GM23338 (cell line): ENCODE measurements around the gene SMAD3. TPM values are rescaled to one million over a fixed set of nuclear protein-coding genes. Genes with fewer than 3 reads are reported as not detected.

Experiments used
- ATAC-seq: fragments of 200-7000 bp; cut with Tn5 transposase; 3 replicates; pipeline ENCODE4 v1.9.1; 2020
- DNase-seq: peaks from one replicate; pipeline ENCODE4 v3.0.0-alpha.2; 2015; ENCODE audit warnings: low spot score
- H2AFZ ChIP-seq: fragments of 200-600 bp; sonication (generic); 2 replicates; pipeline ENCODE4 v1.8.0; 2016; ENCODE audit warnings: antibody characterized with exemption, mild to moderate bottlenecking, moderate library complexity
- H3F3A ChIP-seq: fragments of 200-600 bp; sonication (generic); replicated peaks from 2 replicates; pipeline ENCODE4 v1.8.0; 2017; ENCODE audit warnings: antibody characterized with exemption, mixed run types, low read depth
- H3K27ac ChIP-seq: fragments of 200-600 bp; sonication (generic); 2 replicates; pipeline ENCODE4 v1.6.1; 2016; ENCODE audit warnings: low read depth
- H3K27me3 ChIP-seq: fragments of 200-600 bp; sonication (generic); 2 replicates; pipeline ENCODE4 v1.8.0; 2016; ENCODE audit warnings: mild to moderate bottlenecking, mixed run types, moderate library complexity; ENCODE audit not compliant: insufficient read depth
- H3K36me3 ChIP-seq: fragments of 200-600 bp; sonication (generic); 2 replicates; pipeline ENCODE4 v1.8.0; 2016; ENCODE audit warnings: mild to moderate bottlenecking; ENCODE audit not compliant: insufficient read depth
- H3K4me1 ChIP-seq: fragments of 200-600 bp; sonication (generic); 2 replicates; pipeline ENCODE4 v1.8.0; 2016; ENCODE audit warnings: mild to moderate bottlenecking, moderate library complexity; ENCODE audit not compliant: insufficient read depth
- H3K4me2 ChIP-seq: fragments of 200-600 bp; sonication (generic); 2 replicates; pipeline ENCODE4 v1.7.1; 2017; ENCODE audit warnings: mixed run types
- H3K4me3 ChIP-seq: fragments of 200-600 bp; sonication (generic); 2 replicates; pipeline ENCODE4 v1.6.1; 2016; ENCODE audit warnings: mixed run types
- H3K79me2 ChIP-seq: fragments of 200-600 bp; sonication (generic); replicated peaks from 2 replicates; pipeline ENCODE4 v1.8.0; 2017; ENCODE audit warnings: mild to moderate bottlenecking; ENCODE audit not compliant: insufficient read depth
- H3K9me2 ChIP-seq: fragments of 200-600 bp; sonication (generic); 2 replicates; pipeline ENCODE4 v1.8.0; 2017; ENCODE audit not compliant: insufficient read depth
- H4K20me1 ChIP-seq: fragments of 200-600 bp; sonication (generic); replicated peaks from 2 replicates; pipeline ENCODE4 v1.8.0; 2017; ENCODE audit warnings: mild to moderate bottlenecking; ENCODE audit not compliant: insufficient read depth
- H3K27ac Mint-ChIP-seq: 2 replicates; pipeline ENCODE4 v1.8.0; 2020; ENCODE audit warnings: inconsistent platforms, mild to moderate bottlenecking, moderate library complexity, mixed read lengths
- H3K27me3 Mint-ChIP-seq: 3 replicates; pipeline ENCODE4 v1.8.0; 2022; ENCODE audit warnings: low read depth, mild to moderate bottlenecking, moderate library complexity, mixed read lengths, inconsistent platforms; ENCODE audit not compliant: insufficient read depth, poor library complexity
- H3K36me3 Mint-ChIP-seq: 3 replicates; pipeline ENCODE4 v1.8.0; 2021; ENCODE audit warnings: low read depth, mild to moderate bottlenecking, inconsistent platforms, moderate library complexity, mixed read lengths
- H3K4me1 Mint-ChIP-seq: 3 replicates; pipeline ENCODE4 v1.8.0; 2020; ENCODE audit warnings: mild to moderate bottlenecking, inconsistent platforms, mixed read lengths
- H3K4me3 Mint-ChIP-seq: 3 replicates; pipeline ENCODE4 v1.8.0; 2021; ENCODE audit warnings: moderate library complexity, mild to moderate bottlenecking, inconsistent platforms, mixed read lengths
- H3K9me3 Mint-ChIP-seq: 3 replicates; pipeline ENCODE4 v1.8.0; 2020; ENCODE audit warnings: moderate library complexity, mild to moderate bottlenecking, inconsistent platforms, mixed read lengths
- CREB1 ChIP-seq: fragments of 250-450 bp; sonication (Bioruptor Pico); IDR thresholded peaks from 2 replicates; pipeline ENCODE4 v1.5.0; 2020; ENCODE audit warnings: low read depth, mild to moderate bottlenecking, moderate library complexity
- EZH2 ChIP-seq: fragments of 200-600 bp; sonication (generic); IDR thresholded peaks from one replicate; pipeline ENCODE4 v1.8.0; 2017; ENCODE audit warnings: antibody characterized with exemption, mild to moderate bottlenecking, low read depth; ENCODE audit not compliant: unreplicated experiment
- EZH2phosphoT487 ChIP-seq: fragments of 200-600 bp; sonication (generic); IDR thresholded peaks from one replicate; pipeline ENCODE4 v1.8.1; 2018; ENCODE audit warnings: antibody characterized with exemption; ENCODE audit not compliant: unreplicated experiment
- JUNB ChIP-seq: IDR thresholded peaks from one replicate; pipeline ENCODE4 v1.6.1; 2016; ENCODE audit warnings: antibody characterized with exemption; ENCODE audit not compliant: unreplicated experiment
- NANOG ChIP-seq: IDR thresholded peaks from 2 replicates; pipeline ENCODE4 v1.6.1; 2016; ENCODE audit warnings: antibody characterized with exemption, borderline replicate concordance
- POLR2AphosphoS5 ChIP-seq: IDR thresholded peaks from 2 replicates; pipeline ENCODE4 v1.6.1; 2016; ENCODE audit warnings: antibody characterized with exemption, low read depth
- STAT1 ChIP-seq: IDR thresholded peaks from one replicate; pipeline ENCODE4 v1.6.1; 2016; ENCODE audit warnings: antibody characterized with exemption; ENCODE audit not compliant: unreplicated experiment
- ZNF114 ChIP-seq: fragments of 250-450 bp; sonication (Bioruptor Pico); IDR thresholded peaks from 2 replicates; pipeline ENCODE4 v1.5.0; 2020; ENCODE audit warnings: mild to moderate bottlenecking, moderate library complexity
- ZNF331 ChIP-seq: fragments of 250-450 bp; sonication (Bioruptor Pico); IDR thresholded peaks from 2 replicates; pipeline ENCODE4 v1.5.0; 2020; ENCODE audit warnings: low read depth, mild to moderate bottlenecking, moderate library complexity
- polyA plus RNA-seq: library from polyadenylated mRNA; unstranded; fragments of >200 nt; fragmentation: Nextera tagmentation; extraction: Ambion mirVana; gene quantifications from 2 replicates; pipeline ENCODE4 v1.2.1, GENCODE V29; 2016
- total RNA-seq: library from RNA; depleted of rRNA; stranded (reverse); fragments of >200 nt; shearing (Covaris generic); gene quantifications from 2 replicates; pipeline ENCODE4 v1.2.3, GENCODE V29; 2014
- TF ChIP-seq, protein P1 (sequence below): IDR thresholded peaks from 2 replicates; pipeline ENCODE4 v1.6.1; 2016; ENCODE audit warnings: antibody characterized with exemption
- TF ChIP-seq, protein P2 (sequence below): IDR thresholded peaks from one replicate; pipeline ENCODE4 v1.6.1; 2018; ENCODE audit warnings: antibody characterized with exemption; ENCODE audit not compliant: unreplicated experiment
- TF ChIP-seq, protein P3 (sequence below): fragments of 250-450 bp; sonication (Bioruptor Pico); IDR thresholded peaks from 2 replicates; pipeline ENCODE4 v1.5.0; 2020; ENCODE audit warnings: mild to moderate bottlenecking, moderate library complexity
- TF ChIP-seq, protein P4 (sequence below), 2 experiments: fragments of 200-600 bp in 1 of 2; sonication (generic) in 1 of 2; conservative IDR thresholded peaks; 2 replicates each; pipeline versions ENCODE4 v1.5.1 to v1.6.1; 2016 to 2017; ENCODE audit warnings: antibody characterized with exemption in 2 of 2, low read depth in 2 of 2, mild to moderate bottlenecking in 2 of 2, moderate library complexity in 1 of 2

SMAD3 gene
- total and polyA plus RNA-seq, 2 experiments from 2014 or later, result 4.9 to 11.6 TPM

DNA sequence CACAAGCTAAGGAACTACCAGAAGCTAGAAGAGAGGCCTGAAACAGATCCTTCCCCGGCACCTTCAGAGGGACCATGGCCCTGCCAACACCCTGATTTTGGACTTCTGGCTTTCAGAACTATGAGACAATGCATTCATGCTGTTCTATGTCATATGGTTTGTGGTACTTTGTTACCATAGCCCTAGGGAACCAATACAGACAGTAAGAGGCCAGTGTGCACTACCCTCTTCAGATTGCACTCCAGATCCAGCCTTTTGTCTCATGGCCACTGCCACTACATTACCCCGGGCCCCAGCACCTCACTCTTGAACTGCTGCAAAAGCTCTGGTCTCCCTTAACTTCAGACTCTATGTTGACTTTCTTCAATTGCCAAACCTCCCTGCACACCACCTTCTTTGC is 165.1 kb downstream of the SMAD3 start (continued):
- TF ChIP-seq STAT1 (no peak), EZH2phosphoT487 (no peak), JUNB (no peak)

DNA sequence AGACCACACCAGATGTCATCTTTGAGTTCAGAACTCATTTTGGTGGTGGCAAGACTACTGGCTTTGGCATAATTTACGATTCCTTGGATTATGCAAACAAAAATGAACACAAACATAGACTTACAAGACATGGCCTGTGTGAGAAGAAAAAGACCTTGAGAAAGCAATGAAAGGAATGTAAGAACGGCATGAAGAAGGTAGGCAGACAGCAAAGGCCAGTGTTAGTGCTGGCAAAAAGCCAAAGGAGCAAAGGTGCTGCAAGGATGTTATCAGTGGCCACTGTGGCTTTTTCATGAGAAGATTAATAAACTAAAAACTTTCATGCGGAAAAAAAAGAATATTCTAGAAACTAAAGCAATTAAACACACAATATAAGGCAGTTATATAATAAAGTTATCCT is 167.2 kb downstream of the SMAD3 start:
- Histone ChIP-seq H3K36me3 (peaks cover 7% of the 10 kb centered on the region), H3K79me2 (peaks cover 17% of the 10 kb centered on the region), H3K27me3 (no peaks in the 10 kb centered on the region), H3K4me1 (no peaks in the 10 kb centered on the region), H3F3A (no peaks in the 10 kb centered on the region), H3K9me2 (no peaks in the 10 kb centered on the region), H3K4me2 (no peak overlapping the region), H4K20me1 (no peaks in the 10 kb centered on the region; the same call in 1 of the 2 replicates), H3K4me3 (no peak overlapping the region), H3K27ac (no peak overlapping the region), H2AFZ (no peak overlapping the region)
- no peak for TF ChIP-seq NANOG
- TF ChIP-seq POLR2AphosphoS5, result no peak
- TF ChIP-seq, protein P1, sequence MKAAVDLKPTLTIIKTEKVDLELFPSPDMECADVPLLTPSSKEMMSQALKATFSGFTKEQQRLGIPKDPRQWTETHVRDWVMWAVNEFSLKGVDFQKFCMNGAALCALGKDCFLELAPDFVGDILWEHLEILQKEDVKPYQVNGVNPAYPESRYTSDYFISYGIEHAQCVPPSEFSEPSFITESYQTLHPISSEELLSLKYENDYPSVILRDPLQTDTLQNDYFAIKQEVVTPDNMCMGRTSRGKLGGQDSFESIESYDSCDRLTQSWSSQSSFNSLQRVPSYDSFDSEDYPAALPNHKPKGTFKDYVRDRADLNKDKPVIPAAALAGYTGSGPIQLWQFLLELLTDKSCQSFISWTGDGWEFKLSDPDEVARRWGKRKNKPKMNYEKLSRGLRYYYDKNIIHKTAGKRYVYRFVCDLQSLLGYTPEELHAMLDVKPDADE, result no peak
- no peak for TF ChIP-seq EZH2
- TF ChIP-seq JUNB, result no peak
- no peak for TF ChIP-seq ZNF114 (CRISPR knock-in tag)
- no peak for TF ChIP-seq STAT1
- TF ChIP-seq, protein P2, sequence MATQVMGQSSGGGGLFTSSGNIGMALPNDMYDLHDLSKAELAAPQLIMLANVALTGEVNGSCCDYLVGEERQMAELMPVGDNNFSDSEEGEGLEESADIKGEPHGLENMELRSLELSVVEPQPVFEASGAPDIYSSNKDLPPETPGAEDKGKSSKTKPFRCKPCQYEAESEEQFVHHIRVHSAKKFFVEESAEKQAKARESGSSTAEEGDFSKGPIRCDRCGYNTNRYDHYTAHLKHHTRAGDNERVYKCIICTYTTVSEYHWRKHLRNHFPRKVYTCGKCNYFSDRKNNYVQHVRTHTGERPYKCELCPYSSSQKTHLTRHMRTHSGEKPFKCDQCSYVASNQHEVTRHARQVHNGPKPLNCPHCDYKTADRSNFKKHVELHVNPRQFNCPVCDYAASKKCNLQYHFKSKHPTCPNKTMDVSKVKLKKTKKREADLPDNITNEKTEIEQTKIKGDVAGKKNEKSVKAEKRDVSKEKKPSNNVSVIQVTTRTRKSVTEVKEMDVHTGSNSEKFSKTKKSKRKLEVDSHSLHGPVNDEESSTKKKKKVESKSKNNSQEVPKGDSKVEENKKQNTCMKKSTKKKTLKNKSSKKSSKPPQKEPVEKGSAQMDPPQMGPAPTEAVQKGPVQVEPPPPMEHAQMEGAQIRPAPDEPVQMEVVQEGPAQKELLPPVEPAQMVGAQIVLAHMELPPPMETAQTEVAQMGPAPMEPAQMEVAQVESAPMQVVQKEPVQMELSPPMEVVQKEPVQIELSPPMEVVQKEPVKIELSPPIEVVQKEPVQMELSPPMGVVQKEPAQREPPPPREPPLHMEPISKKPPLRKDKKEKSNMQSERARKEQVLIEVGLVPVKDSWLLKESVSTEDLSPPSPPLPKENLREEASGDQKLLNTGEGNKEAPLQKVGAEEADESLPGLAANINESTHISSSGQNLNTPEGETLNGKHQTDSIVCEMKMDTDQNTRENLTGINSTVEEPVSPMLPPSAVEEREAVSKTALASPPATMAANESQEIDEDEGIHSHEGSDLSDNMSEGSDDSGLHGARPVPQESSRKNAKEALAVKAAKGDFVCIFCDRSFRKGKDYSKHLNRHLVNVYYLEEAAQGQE, result no peak
- TF ChIP-seq EZH2phosphoT487, result no peak
- no peak for TF ChIP-seq CREB1
- TF ChIP-seq ZNF331, result no peak
- TF ChIP-seq, protein P3, sequence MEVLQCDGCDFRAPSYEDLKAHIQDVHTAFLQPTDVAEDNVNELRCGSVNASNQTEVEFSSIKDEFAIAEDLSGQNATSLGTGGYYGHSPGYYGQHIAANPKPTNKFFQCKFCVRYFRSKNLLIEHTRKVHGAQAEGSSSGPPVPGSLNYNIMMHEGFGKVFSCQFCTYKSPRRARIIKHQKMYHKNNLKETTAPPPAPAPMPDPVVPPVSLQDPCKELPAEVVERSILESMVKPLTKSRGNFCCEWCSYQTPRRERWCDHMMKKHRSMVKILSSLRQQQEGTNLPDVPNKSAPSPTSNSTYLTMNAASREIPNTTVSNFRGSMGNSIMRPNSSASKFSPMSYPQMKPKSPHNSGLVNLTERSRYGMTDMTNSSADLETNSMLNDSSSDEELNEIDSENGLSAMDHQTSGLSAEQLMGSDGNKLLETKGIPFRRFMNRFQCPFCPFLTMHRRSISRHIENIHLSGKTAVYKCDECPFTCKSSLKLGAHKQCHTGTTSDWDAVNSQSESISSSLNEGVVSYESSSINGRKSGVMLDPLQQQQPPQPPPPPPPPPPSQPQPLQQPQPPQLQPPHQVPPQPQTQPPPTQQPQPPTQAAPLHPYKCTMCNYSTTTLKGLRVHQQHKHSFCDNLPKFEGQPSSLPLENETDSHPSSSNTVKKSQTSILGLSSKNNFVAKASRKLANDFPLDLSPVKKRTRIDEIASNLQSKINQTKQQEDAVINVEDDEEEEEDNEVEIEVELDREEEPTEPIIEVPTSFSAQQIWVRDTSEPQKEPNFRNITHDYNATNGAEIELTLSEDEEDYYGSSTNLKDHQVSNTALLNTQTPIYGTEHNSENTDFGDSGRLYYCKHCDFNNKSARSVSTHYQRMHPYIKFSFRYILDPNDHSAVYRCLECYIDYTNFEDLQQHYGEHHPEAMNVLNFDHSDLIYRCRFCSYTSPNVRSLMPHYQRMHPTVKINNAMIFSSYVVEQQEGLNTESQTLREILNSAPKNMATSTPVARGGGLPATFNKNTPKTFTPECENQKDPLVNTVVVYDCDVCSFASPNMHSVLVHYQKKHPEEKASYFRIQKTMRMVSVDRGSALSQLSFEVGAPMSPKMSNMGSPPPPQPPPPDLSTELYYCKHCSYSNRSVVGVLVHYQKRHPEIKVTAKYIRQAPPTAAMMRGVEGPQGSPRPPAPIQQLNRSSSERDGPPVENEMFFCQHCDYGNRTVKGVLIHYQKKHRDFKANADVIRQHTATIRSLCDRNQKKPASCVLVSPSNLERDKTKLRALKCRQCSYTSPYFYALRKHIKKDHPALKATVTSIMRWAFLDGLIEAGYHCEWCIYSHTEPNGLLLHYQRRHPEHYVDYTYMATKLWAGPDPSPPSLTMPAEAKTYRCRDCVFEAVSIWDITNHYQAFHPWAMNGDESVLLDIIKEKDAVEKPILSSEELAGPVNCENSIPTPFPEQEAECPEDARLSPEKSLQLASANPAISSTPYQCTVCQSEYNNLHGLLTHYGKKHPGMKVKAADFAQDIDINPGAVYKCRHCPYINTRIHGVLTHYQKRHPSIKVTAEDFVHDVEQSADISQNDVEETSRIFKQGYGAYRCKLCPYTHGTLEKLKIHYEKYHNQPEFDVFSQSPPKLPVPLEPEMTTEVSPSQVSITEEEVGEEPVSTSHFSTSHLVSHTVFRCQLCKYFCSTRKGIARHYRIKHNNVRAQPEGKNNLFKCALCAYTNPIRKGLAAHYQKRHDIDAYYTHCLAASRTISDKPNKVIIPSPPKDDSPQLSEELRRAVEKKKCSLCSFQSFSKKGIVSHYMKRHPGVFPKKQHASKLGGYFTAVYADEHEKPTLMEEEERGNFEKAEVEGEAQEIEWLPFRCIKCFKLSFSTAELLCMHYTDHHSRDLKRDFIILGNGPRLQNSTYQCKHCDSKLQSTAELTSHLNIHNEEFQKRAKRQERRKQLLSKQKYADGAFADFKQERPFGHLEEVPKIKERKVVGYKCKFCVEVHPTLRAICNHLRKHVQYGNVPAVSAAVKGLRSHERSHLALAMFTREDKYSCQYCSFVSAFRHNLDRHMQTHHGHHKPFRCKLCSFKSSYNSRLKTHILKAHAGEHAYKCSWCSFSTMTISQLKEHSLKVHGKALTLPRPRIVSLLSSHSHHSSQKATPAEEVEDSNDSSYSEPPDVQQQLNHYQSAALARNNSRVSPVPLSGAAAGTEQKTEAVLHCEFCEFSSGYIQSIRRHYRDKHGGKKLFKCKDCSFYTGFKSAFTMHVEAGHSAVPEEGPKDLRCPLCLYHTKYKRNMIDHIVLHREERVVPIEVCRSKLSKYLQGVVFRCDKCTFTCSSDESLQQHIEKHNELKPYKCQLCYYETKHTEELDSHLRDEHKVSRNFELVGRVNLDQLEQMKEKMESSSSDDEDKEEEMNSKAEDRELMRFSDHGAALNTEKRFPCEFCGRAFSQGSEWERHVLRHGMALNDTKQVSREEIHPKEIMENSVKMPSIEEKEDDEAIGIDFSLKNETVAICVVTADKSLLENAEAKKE (CRISPR knock-in tag), result no peak
- TF ChIP-seq, protein P4, sequence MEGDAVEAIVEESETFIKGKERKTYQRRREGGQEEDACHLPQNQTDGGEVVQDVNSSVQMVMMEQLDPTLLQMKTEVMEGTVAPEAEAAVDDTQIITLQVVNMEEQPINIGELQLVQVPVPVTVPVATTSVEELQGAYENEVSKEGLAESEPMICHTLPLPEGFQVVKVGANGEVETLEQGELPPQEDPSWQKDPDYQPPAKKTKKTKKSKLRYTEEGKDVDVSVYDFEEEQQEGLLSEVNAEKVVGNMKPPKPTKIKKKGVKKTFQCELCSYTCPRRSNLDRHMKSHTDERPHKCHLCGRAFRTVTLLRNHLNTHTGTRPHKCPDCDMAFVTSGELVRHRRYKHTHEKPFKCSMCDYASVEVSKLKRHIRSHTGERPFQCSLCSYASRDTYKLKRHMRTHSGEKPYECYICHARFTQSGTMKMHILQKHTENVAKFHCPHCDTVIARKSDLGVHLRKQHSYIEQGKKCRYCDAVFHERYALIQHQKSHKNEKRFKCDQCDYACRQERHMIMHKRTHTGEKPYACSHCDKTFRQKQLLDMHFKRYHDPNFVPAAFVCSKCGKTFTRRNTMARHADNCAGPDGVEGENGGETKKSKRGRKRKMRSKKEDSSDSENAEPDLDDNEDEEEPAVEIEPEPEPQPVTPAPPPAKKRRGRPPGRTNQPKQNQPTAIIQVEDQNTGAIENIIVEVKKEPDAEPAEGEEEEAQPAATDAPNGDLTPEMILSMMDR (conservative IDR thresholded peaks at IDR 0.05; ENCODE audit: low read depth in 2 of 2), result no peak
- Mint-ChIP-seq H3K27me3 (no peaks in the 10 kb centered on the region), H3K36me3 (peaks cover 38% of the 10 kb centered on the region), H3K9me3 (no peaks in the 10 kb centered on the region), H3K4me1 (no peaks in the 10 kb centered on the region), H3K27ac (no peak overlapping the region), H3K4me3 (no peak overlapping the region)
- DNase-seq (no peak), ATAC-seq (no peak)
